A549 (cell line): ENCODE data around the gene BRAT1. TPM values are rescaled to one million over a fixed set of nuclear protein-coding genes. Genes with fewer than 3 reads are reported as not detected.

ENCODE experiments used
- ATAC-seq, 2 experiments: fragments of 200-7000 bp in 1 of 2; fragments of >200 bp in 1 of 2; cut with Nextera tagmentation in 1 of 2; cut with Tn5 transposase in 1 of 2; 3 replicates each; pipeline versions ENCODE4 v1.8.0 to v1.9.1; 2018 to 2020; ENCODE audit warnings: mild to moderate bottlenecking in 1 of 2, moderate library complexity in 1 of 2
- CTCF ChIA-PET: fragments of 300-600 bp; sonication (Branson Sonifier 250); formaldehyde crosslinking; extraction: SDS; loops from one replicate; lab custom pipeline; 2021; ENCODE audit warnings: antibody characterized with exemption, inconsistent platforms; lab: Yijun Ruan, JAX
- POLR2A ChIA-PET: fragments of 350-600 bp; formaldehyde crosslinking; extraction: SDS; loops from one replicate; lab custom pipeline; 2021; ENCODE audit warnings: antibody characterized with exemption, inconsistent platforms; lab: Yijun Ruan, JAX
- DNase-seq, 2 experiments: peaks; one replicate each; pipeline versions ENCODE4 v3.0.0 to v3.0.0-alpha.2; 2011 to 2016; ENCODE audit warnings: low read depth in 1 of 2, low spot score in 1 of 2
- FAIRE-seq: peaks from 2 replicates; lab custom pipeline; 2011; peaks lifted over from hg19 to GRCh38; lab: Jason Lieb, UNC
- H3K27ac ChIP-seq, 2 experiments: fragments of >200 bp; sonication (Bioruptor Twin); formaldehyde crosslinking; 3 replicates each; pipeline ENCODE4 v1.5.1; 2016 to 2017
- H3K4me1 ChIP-seq: fragments of >200 bp; sonication (Bioruptor Twin); formaldehyde crosslinking; 3 replicates; pipeline ENCODE4 v1.6.1; 2016
- H3K4me2 ChIP-seq: fragments of >200 bp; sonication (Bioruptor Twin); formaldehyde crosslinking; 3 replicates; pipeline ENCODE4 v1.6.1; 2016
- H3K4me3 ChIP-seq: fragments of >200 bp; sonication (Bioruptor Twin); formaldehyde crosslinking; 3 replicates; pipeline ENCODE4 v1.5.1; 2016
- H3K9me3 ChIP-seq: fragments of >200 bp; sonication (Bioruptor Twin); formaldehyde crosslinking; 3 replicates; pipeline ENCODE4 v1.6.1; 2016
- CBX8 ChIP-seq: fragments of 200-600 bp; sonication (generic); IDR thresholded peaks from 2 replicates; pipeline ENCODE4 v1.6.1; 2016
- CHD4 ChIP-seq: fragments of 200-600 bp; sonication (generic); IDR thresholded peaks from 2 replicates; pipeline ENCODE4 v1.6.1; 2016; ENCODE audit warnings: antibody characterized with exemption, mild to moderate bottlenecking, borderline replicate concordance
- EHF ChIP-seq: fragments of 250-450 bp; sonication (Bioruptor Pico); IDR thresholded peaks from 2 replicates; pipeline ENCODE4 v1.5.0; 2020; ENCODE audit warnings: mild to moderate bottlenecking
- ELK1 ChIP-seq: fragments of 150-350 bp; IDR thresholded peaks from 2 replicates; pipeline ENCODE4 v1.6.1; 2014; ENCODE audit warnings: low read depth, mild to moderate bottlenecking, low read length
- ESRRA ChIP-seq: fragments of 150-350 bp; IDR thresholded peaks from 2 replicates; pipeline ENCODE4 v1.6.1; 2014; ENCODE audit warnings: mild to moderate bottlenecking, low read length, borderline replicate concordance
- HMGXB4 ChIP-seq: fragments of 250-450 bp; sonication (Bioruptor Pico); IDR thresholded peaks from 2 replicates; pipeline ENCODE4 v1.5.0; 2021; ENCODE audit warnings: mild to moderate bottlenecking, moderate library complexity, borderline replicate concordance
- HOXB13 ChIP-seq: fragments of 250-450 bp; sonication (Bioruptor Pico); IDR thresholded peaks from 2 replicates; pipeline ENCODE4 v1.5.0; 2020; ENCODE audit warnings: low read depth, mild to moderate bottlenecking, moderate library complexity
- JUN ChIP-seq, 2 experiments: fragments of >200 bp; sonication (Bioruptor Twin); formaldehyde crosslinking; IDR thresholded peaks; 2 replicates in 1 of 2; 3 replicates in 1 of 2; pipeline ENCODE4 v1.6.1; 2016 to 2017
- KDM1A ChIP-seq: fragments of 200-600 bp; sonication (generic); IDR thresholded peaks from 2 replicates; pipeline ENCODE4 v1.6.1; 2016; ENCODE audit warnings: low read depth, mild to moderate bottlenecking
- KDM5A ChIP-seq: fragments of 200-600 bp; sonication (generic); IDR thresholded peaks from 2 replicates; pipeline ENCODE4 v1.6.1; 2016; ENCODE audit warnings: antibody characterized with exemption, mild to moderate bottlenecking
- NFE2L2 ChIP-seq: fragments of 150-350 bp; conservative IDR thresholded peaks from 2 replicates; pipeline ENCODE4 v1.6.1; 2014; ENCODE audit warnings: low read length
- PBX3 ChIP-seq: IDR thresholded peaks from 2 replicates; pipeline ENCODE4 v1.6.1; 2012
- POLR2AphosphoS2 ChIP-seq: conservative IDR thresholded peaks from 2 replicates; pipeline ENCODE4 v1.6.1; 2012; ENCODE audit warnings: low read length, improper control_type of control experiment, inconsistent platforms
- RFX5 ChIP-seq: fragments of 450-650 bp; IDR thresholded peaks from 2 replicates; pipeline ENCODE4 v1.7.1; 2014; ENCODE audit warnings: antibody characterized with exemption, mild to moderate bottlenecking, moderate library complexity
- TP53 ChIP-seq: fragments of 250-450 bp; sonication (Bioruptor Pico); IDR thresholded peaks from 2 replicates; pipeline ENCODE4 v1.5.0; 2021; ENCODE audit warnings: mild to moderate bottlenecking, moderate library complexity
- ZNF302 ChIP-seq: fragments of 250-450 bp; sonication (Bioruptor Pico); IDR thresholded peaks from 2 replicates; pipeline ENCODE4 v1.9.0; 2021; ENCODE audit warnings: inconsistent platforms, mild to moderate bottlenecking, moderate library complexity
- WGBS: methylation state at CpG from one replicate; pipeline ENCODE4 v1.1.6; 2017; ENCODE audit errors: missing lambda C conversion rate; 5-methylcytosine and 5-hydroxymethylcytosine counted together
- polyA plus RNA-seq, 4 experiments: library from polyadenylated mRNA; depleted of rRNA in 3 of 4; stranded (reverse); fragments of >200 nt; fragmentation: RNase III in 1 of 4; extraction: RNeasy Plus Mini Kit Qiagen cat#74134 plus additional on column Dnase treatment in 1 of 4; gene quantifications; 2 replicates in 3 of 4; 3 replicates in 1 of 4; pipeline ENCODE4 v1.2.3, GENCODE V29; 2011 to 2017
- TF ChIP-seq, protein P1 (sequence below): fragments of >200 bp; sonication (Bioruptor Twin); formaldehyde crosslinking; IDR thresholded peaks from 3 replicates; pipeline ENCODE4 v1.5.1; 2016
- TF ChIP-seq, protein P2 (sequence below): fragments of 200-600 bp; sonication (generic); IDR thresholded peaks from 2 replicates; pipeline ENCODE4 v1.6.1; 2016; ENCODE audit warnings: antibody characterized with exemption, mild to moderate bottlenecking, moderate library complexity
- TF ChIP-seq, protein P3 (sequence below): fragments of >200 bp; sonication (Bioruptor Twin); formaldehyde crosslinking; IDR thresholded peaks from 2 replicates; pipeline ENCODE4 v1.6.1; 2016

The BRAT1 gene
- polyA plus RNA-seq, 2 of the 4 experiments (the other 2 are of a cell fraction): 11.9 to 25.6 TPM

GRCh38 chr7:2585446-2585845 lies 30.1 kb upstream of the BRAT1 start:
- no peak overlapping the region for H3K4me3 ChIP-seq
- ATAC-seq (no peak), FAIRE-seq (no peak), DNase-seq (no peak)
- H3K27ac ChIP-seq: no peak overlapping the region
- POLR2A ChIA-PET: no interaction called here
- 92% methylated on average over 19 of the region's 19 CpGs for WGBS
- CTCF ChIA-PET: interaction anchor here (0.8 to 1.8 kb wide), 3 partner anchors 24 to 111 kb away, joined by 3 to 4 read pairs (median 3); no protein-coding TSS in a partner anchor
- no peaks in the 10 kb centered on the region for H3K9me3 ChIP-seq
- H3K4me1 ChIP-seq: no peaks in the 10 kb centered on the region
- TF ChIP-seq HMGXB4 (CRISPR knock-in tag): no peak
- no peak for TF ChIP-seq NFE2L2
- TF ChIP-seq, protein P1, sequence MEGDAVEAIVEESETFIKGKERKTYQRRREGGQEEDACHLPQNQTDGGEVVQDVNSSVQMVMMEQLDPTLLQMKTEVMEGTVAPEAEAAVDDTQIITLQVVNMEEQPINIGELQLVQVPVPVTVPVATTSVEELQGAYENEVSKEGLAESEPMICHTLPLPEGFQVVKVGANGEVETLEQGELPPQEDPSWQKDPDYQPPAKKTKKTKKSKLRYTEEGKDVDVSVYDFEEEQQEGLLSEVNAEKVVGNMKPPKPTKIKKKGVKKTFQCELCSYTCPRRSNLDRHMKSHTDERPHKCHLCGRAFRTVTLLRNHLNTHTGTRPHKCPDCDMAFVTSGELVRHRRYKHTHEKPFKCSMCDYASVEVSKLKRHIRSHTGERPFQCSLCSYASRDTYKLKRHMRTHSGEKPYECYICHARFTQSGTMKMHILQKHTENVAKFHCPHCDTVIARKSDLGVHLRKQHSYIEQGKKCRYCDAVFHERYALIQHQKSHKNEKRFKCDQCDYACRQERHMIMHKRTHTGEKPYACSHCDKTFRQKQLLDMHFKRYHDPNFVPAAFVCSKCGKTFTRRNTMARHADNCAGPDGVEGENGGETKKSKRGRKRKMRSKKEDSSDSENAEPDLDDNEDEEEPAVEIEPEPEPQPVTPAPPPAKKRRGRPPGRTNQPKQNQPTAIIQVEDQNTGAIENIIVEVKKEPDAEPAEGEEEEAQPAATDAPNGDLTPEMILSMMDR: no peak
- TF ChIP-seq POLR2AphosphoS2: no peak
- no peak for TF ChIP-seq EHF (CRISPR knock-in tag)
- no peak for TF ChIP-seq ELK1
- TF ChIP-seq ESRRA: no peak
- no peak for TF ChIP-seq KDM5A
- no peak for TF ChIP-seq JUN (IDR thresholded peaks at IDR 0.05)
- no peak for TF ChIP-seq ZNF302 (CRISPR knock-in tag)
- TF ChIP-seq HOXB13 (CRISPR knock-in tag): no peak
- TF ChIP-seq CBX8: no peak
- TF ChIP-seq, protein P2, sequence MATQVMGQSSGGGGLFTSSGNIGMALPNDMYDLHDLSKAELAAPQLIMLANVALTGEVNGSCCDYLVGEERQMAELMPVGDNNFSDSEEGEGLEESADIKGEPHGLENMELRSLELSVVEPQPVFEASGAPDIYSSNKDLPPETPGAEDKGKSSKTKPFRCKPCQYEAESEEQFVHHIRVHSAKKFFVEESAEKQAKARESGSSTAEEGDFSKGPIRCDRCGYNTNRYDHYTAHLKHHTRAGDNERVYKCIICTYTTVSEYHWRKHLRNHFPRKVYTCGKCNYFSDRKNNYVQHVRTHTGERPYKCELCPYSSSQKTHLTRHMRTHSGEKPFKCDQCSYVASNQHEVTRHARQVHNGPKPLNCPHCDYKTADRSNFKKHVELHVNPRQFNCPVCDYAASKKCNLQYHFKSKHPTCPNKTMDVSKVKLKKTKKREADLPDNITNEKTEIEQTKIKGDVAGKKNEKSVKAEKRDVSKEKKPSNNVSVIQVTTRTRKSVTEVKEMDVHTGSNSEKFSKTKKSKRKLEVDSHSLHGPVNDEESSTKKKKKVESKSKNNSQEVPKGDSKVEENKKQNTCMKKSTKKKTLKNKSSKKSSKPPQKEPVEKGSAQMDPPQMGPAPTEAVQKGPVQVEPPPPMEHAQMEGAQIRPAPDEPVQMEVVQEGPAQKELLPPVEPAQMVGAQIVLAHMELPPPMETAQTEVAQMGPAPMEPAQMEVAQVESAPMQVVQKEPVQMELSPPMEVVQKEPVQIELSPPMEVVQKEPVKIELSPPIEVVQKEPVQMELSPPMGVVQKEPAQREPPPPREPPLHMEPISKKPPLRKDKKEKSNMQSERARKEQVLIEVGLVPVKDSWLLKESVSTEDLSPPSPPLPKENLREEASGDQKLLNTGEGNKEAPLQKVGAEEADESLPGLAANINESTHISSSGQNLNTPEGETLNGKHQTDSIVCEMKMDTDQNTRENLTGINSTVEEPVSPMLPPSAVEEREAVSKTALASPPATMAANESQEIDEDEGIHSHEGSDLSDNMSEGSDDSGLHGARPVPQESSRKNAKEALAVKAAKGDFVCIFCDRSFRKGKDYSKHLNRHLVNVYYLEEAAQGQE: no peak
- TF ChIP-seq KDM1A: no peak
- TF ChIP-seq RFX5: no peak
- TF ChIP-seq CHD4: no peak
- TF ChIP-seq, protein P3, sequence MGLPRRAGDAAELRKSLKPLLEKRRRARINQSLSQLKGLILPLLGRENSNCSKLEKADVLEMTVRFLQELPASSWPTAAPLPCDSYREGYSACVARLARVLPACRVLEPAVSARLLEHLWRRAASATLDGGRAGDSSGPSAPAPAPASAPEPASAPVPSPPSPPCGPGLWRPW: no peak
- no peak for TF ChIP-seq PBX3
- TF ChIP-seq TP53 (CRISPR knock-in tag): no peak
- no peak overlapping the region for H3K4me2 ChIP-seq
